Type B pancreatic cell (in vitro differentiated cells): ENCODE data around the gene SPTB. TPM values are rescaled to one million over a fixed set of nuclear protein-coding genes. Genes with fewer than 3 reads are reported as not detected.

Experiments used
- DNase-seq: peaks from one replicate; pipeline ENCODE4 v3.0.0; 2021; ENCODE audit warnings: mixed read lengths; ENCODE audit not compliant: unreplicated experiment; ENCODE audit errors: extremely low spot score
- H3K27ac Mint-ChIP-seq: 2 replicates; pipeline ENCODE4 v1.8.0; 2021; ENCODE audit warnings: mild to moderate bottlenecking, mixed read lengths
- H3K27me3 Mint-ChIP-seq: 2 replicates; pipeline ENCODE4 v1.8.0; 2021; ENCODE audit warnings: mixed read lengths
- H3K36me3 Mint-ChIP-seq: 2 replicates; pipeline ENCODE4 v1.8.0; 2021; ENCODE audit warnings: mixed read lengths
- H3K4me1 Mint-ChIP-seq: one replicate; pipeline ENCODE4 v1.8.0; 2021; ENCODE audit warnings: mixed read lengths; ENCODE audit not compliant: unreplicated experiment
- H3K4me3 Mint-ChIP-seq: 2 replicates; pipeline ENCODE4 v1.8.0; 2021; ENCODE audit warnings: mild to moderate bottlenecking, mixed read lengths
- H3K9me3 Mint-ChIP-seq: 2 replicates; pipeline ENCODE4 v1.8.0; 2021; ENCODE audit warnings: mixed read lengths
- total RNA-seq: library from RNA; stranded (reverse); gene quantifications from 2 replicates; pipeline ENCODE4 v1.2.1, GENCODE V29; 2021; ENCODE audit warnings: low replicate concordance
- TF ChIP-seq, protein P1 (sequence below): fragments of 200-600 bp; sonication (generic); conservative IDR thresholded peaks from 2 replicates; pipeline ENCODE4 v1.5.0; 2021; ENCODE audit warnings: antibody characterized with exemption, mild to moderate bottlenecking

SPTB gene
- total RNA-seq, 1 donor from 2014 or later = 3.8 TPM

- Mint-ChIP-seq H3K27me3 (peaks cover 21% of the 10 kb centered on the region), H3K9me3 (no peaks in the 10 kb centered on the region), H3K36me3 (no peaks in the 10 kb centered on the region), H3K4me1 (peaks cover 14% of the 10 kb centered on the region), H3K4me3 (no peak overlapping the region), H3K27ac (no peak overlapping the region)
- no peak for DNase-seq
- TF ChIP-seq, protein P1, sequence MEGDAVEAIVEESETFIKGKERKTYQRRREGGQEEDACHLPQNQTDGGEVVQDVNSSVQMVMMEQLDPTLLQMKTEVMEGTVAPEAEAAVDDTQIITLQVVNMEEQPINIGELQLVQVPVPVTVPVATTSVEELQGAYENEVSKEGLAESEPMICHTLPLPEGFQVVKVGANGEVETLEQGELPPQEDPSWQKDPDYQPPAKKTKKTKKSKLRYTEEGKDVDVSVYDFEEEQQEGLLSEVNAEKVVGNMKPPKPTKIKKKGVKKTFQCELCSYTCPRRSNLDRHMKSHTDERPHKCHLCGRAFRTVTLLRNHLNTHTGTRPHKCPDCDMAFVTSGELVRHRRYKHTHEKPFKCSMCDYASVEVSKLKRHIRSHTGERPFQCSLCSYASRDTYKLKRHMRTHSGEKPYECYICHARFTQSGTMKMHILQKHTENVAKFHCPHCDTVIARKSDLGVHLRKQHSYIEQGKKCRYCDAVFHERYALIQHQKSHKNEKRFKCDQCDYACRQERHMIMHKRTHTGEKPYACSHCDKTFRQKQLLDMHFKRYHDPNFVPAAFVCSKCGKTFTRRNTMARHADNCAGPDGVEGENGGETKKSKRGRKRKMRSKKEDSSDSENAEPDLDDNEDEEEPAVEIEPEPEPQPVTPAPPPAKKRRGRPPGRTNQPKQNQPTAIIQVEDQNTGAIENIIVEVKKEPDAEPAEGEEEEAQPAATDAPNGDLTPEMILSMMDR = no peak
Measured at GRCh38 chr14:64856529-64857445, 22.9 kb downstream of the SPTB start.

- Mint-ChIP-seq H3K4me3 (no peak overlapping the region), H3K27ac (no peak overlapping the region), H3K9me3 (no peaks in the 10 kb centered on the region), H3K4me1 (peaks cover 10% of the 10 kb centered on the region), H3K27me3 (peaks cover 16% of the 10 kb centered on the region), H3K36me3 (no peaks in the 10 kb centered on the region)
- no peak for DNase-seq
- TF ChIP-seq, protein P1 = no peak
Measured at GRCh38 chr14:64855721-64856528, 23.8 kb downstream of the SPTB start.

GRCh38 chr14:64850369-64851137, 29.2 kb downstream of the SPTB start:
- TF ChIP-seq, protein P1 = no peak
- Mint-ChIP-seq H3K36me3 (no peaks in the 10 kb centered on the region), H3K27ac (no peak overlapping the region), H3K4me3 (no peak overlapping the region), H3K9me3 (no peaks in the 10 kb centered on the region), H3K27me3 (peaks cover 30% of the 10 kb centered on the region), H3K4me1 (no peaks in the 10 kb centered on the region)
- DNase-seq = no peak

- Mint-ChIP-seq H3K36me3 (no peaks in the 10 kb centered on the region), H3K27ac (no peak overlapping the region), H3K4me3 (no peak overlapping the region), H3K9me3 (no peaks in the 10 kb centered on the region), H3K27me3 (peaks cover 35% of the 10 kb centered on the region), H3K4me1 (no peaks in the 10 kb centered on the region)
- TF ChIP-seq, protein P1 = no peak
- DNase-seq = no peak
Measured at GRCh38 chr14:64849940-64850339, 29.8 kb downstream of the SPTB start.

DNA sequence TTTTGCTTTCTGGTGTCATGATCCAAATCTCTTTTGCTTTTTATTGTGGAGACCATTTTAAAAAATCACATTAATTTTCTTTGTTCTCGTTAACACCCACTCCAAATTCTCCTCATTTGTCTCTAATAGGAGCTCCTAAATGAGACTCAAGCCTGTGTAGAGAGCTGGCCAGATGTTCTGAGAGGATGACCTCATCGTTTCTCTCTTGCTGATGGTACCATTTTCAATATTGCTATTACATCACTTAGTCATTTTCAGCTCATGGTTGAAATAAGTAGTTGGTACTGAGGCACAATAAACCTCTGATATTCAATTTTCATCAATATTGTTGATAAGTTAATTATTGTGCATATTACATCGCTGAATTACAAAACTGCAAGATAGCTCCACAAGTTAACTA, 31.5 kb downstream of the SPTB start:
- H3K4me3 Mint-ChIP-seq = no peak overlapping the region
- no peaks in the 10 kb centered on the region for H3K36me3 Mint-ChIP-seq
- H3K27ac Mint-ChIP-seq = no peak overlapping the region

More for the DNA sequence above, 31.5 kb downstream of the SPTB start:
- Mint-ChIP-seq H3K4me1 (no peaks in the 10 kb centered on the region), H3K27me3 (peaks cover 49% of the 10 kb centered on the region), H3K9me3 (no peaks in the 10 kb centered on the region)
- TF ChIP-seq, protein P1 = no peak
- no peak for DNase-seq
